K562 (cell line): Measurements from ENCODE around the gene GSTT2B. TPM values are rescaled to one million over a fixed set of nuclear protein-coding genes. Genes with fewer than 3 reads are reported as not detected.

Experiments used
- ATAC-seq: fragments of 200-7000 bp; cut with Tn5 transposase; 3 replicates; pipeline ENCODE4 v1.9.1; 2020; ENCODE audit warnings: moderate library complexity
- BruUV-seq: library from RNA; stranded (reverse); fragments of 400-500 nt; replicated peaks from 2 replicates; lab custom pipeline; 2021; lab: Mats Ljungman, UMichigan
- CTCF ChIA-PET: fragments of 300-600 bp; formaldehyde crosslinking; extraction: SDS; loops from one replicate; lab custom pipeline; 2021; ENCODE audit warnings: low intra/inter-chr PET ratio; lab: Yijun Ruan, JAX
- POLR2A ChIA-PET: fragments of 300-600, 350-650 bp; sonication (Branson Sonifier 250); formaldehyde crosslinking; extraction: SDS; loops from one replicate; lab custom pipeline; 2021; ENCODE audit warnings: antibody characterized with exemption, inconsistent platforms; lab: Yijun Ruan, JAX
- DNase-seq, 4 experiments: peaks; one replicate each; pipeline versions ENCODE4 v3.0.0 to v3.0.0-alpha.2; 2011 to 2018; ENCODE audit warnings: low spot score in 3 of 4, mixed read lengths in 3 of 4; ENCODE audit errors: extremely low read depth in 1 of 4
- FAIRE-seq: peaks from 2 replicates; lab custom pipeline; 2011; peaks lifted over from hg19 to GRCh38; lab: Jason Lieb, UNC
- H2AFZ ChIP-seq: 2 replicates; pipeline ENCODE4 v1.6.0; 2011; ENCODE audit warnings: low read depth, low read length, control low read depth, inconsistent platforms
- H3K27ac ChIP-seq: fragments of 200-600 bp; 3 replicates; pipeline ENCODE4 v1.8.0; 2011; ENCODE audit warnings: low read depth, mild to moderate bottlenecking, control low read depth, inconsistent platforms, low read length, moderate library complexity, mixed read lengths; ENCODE audit errors: extremely low read depth
- H3K27me3 ChIP-seq, 2 experiments: fragments of 300-600 bp in 1 of 2; 2 replicates in 1 of 2; 3 replicates in 1 of 2; pipeline versions ENCODE4 v1.6.0 to v1.8.0; 2011; ENCODE audit warnings: inconsistent platforms in 2 of 2, low read length in 2 of 2, mild to moderate bottlenecking in 1 of 2, mixed read lengths in 1 of 2, moderate library complexity in 1 of 2; ENCODE audit not compliant: control insufficient read depth in 2 of 2, insufficient read depth in 2 of 2
- H3K36me3 ChIP-seq: fragments of 300-600 bp; 3 replicates; pipeline ENCODE4 v1.8.0; 2011; ENCODE audit warnings: mild to moderate bottlenecking, low read length, inconsistent platforms; ENCODE audit not compliant: control insufficient read depth, insufficient read depth
- H3K4me1 ChIP-seq, 2 experiments: fragments of 200-600 bp in 1 of 2; replicated peaks in 1 of 2; 2 replicates in 1 of 2; 3 replicates in 1 of 2; pipeline versions ENCODE4 v1.5.1 to v1.8.0; 2011; ENCODE audit warnings: inconsistent platforms in 2 of 2, low read length in 2 of 2, mild to moderate bottlenecking in 1 of 2, mixed read lengths in 1 of 2, moderate library complexity in 1 of 2; ENCODE audit not compliant: control insufficient read depth in 2 of 2, insufficient read depth in 2 of 2
- H3K4me2 ChIP-seq: 2 replicates; pipeline ENCODE4 v1.6.1; 2011; ENCODE audit warnings: low read length, control low read depth, inconsistent platforms, mixed read lengths; ENCODE audit not compliant: insufficient read depth
- H3K4me3 ChIP-seq: fragments of 200-600 bp; sonication (generic), shearing (Covaris generic); 2 replicates; pipeline ENCODE4 v1.5.1; 2016; ENCODE audit warnings: control low read depth, inconsistent platforms
- H3K79me2 ChIP-seq: fragments of 200-600 bp; 3 replicates; pipeline ENCODE4 v1.8.0; 2011; ENCODE audit warnings: low read length, inconsistent platforms; ENCODE audit not compliant: control insufficient read depth, insufficient read depth
- H3K9ac ChIP-seq, 2 experiments: 2 replicates each; pipeline versions ENCODE4 v1.6.0 to v1.6.1; 2011; ENCODE audit warnings: low read depth in 2 of 2, low read length in 2 of 2, control low read depth in 1 of 2, inconsistent platforms in 1 of 2, mild to moderate bottlenecking in 1 of 2, mixed read lengths in 1 of 2; ENCODE audit not compliant: insufficient read depth in 1 of 2
- H3K9me1 ChIP-seq: one replicate; pipeline ENCODE4 v1.6.0; 2011; ENCODE audit warnings: inconsistent platforms, mild to moderate bottlenecking, low read length, moderate library complexity; ENCODE audit not compliant: control insufficient read depth, insufficient read depth
- H3K9me3 ChIP-seq: replicated peaks from 2 replicates; pipeline ENCODE4 v1.5.1; 2011; ENCODE audit warnings: low read depth, low read length, inconsistent platforms; ENCODE audit not compliant: control insufficient read depth, insufficient read depth
- H4K20me1 ChIP-seq: replicated peaks from 2 replicates; pipeline ENCODE4 v1.6.1; 2011; ENCODE audit warnings: low read length, inconsistent platforms, mixed read lengths; ENCODE audit not compliant: control insufficient read depth, insufficient read depth
- ATF3 ChIP-seq, 2 experiments: fragments of 450-650 bp in 1 of 2; sonication (generic) in 1 of 2; formaldehyde crosslinking in 1 of 2; IDR thresholded peaks in 1 of 2; conservative IDR thresholded peaks in 1 of 2; 2 replicates each; pipeline versions ENCODE4 v1.6.1 to v1.8.1; 2016 to 2023; ENCODE audit warnings: mild to moderate bottlenecking in 2 of 2, moderate library complexity in 2 of 2, inconsistent platforms in 1 of 2, missing genetic modification reagents in 1 of 2
- C11orf30 ChIP-seq: fragments of 450-650 bp; IDR thresholded peaks from 2 replicates; pipeline ENCODE4 v1.6.1; 2016; ENCODE audit warnings: low read depth, mild to moderate bottlenecking
- ID3 ChIP-seq, 2 experiments: fragments of 250-450 bp in 1 of 2; fragments of 450-650 bp in 1 of 2; sonication (Bioruptor Pico) in 1 of 2; IDR thresholded peaks; 2 replicates each; pipeline versions ENCODE4 v1.6.1 to v1.8.0; 2016 to 2021; ENCODE audit warnings: mild to moderate bottlenecking in 2 of 2, moderate library complexity in 2 of 2, missing compliant biosample characterization in 1 of 2, missing genetic modification characterization in 1 of 2
- MBD1 ChIP-seq: fragments of 250-450 bp; sonication (Bioruptor Pico); IDR thresholded peaks from 2 replicates; pipeline ENCODE4 v1.8.0; 2022; ENCODE audit warnings: inconsistent platforms
- MYC ChIP-seq, 2 experiments: fragments of 250-450 bp in 1 of 2; sonication (Bioruptor Pico) in 1 of 2; IDR thresholded peaks; 2 replicates each; pipeline versions ENCODE4 v1.5.1 to v1.6.1; 2012 to 2021; ENCODE audit warnings: low read depth in 2 of 2, borderline replicate concordance in 1 of 2, improper control_type of control experiment in 1 of 2, low read length in 1 of 2, mild to moderate bottlenecking in 1 of 2, moderate library complexity in 1 of 2
- NFE2 ChIP-seq: IDR thresholded peaks from 2 replicates; pipeline ENCODE4 v1.6.1; 2014; ENCODE audit warnings: antibody characterized with exemption, low read depth
- PHB ChIP-seq: fragments of 250-450 bp; sonication (Bioruptor Pico); IDR thresholded peaks from 2 replicates; pipeline ENCODE4 v1.5.0; 2021
- POLR3A ChIP-seq: IDR thresholded peaks from 2 replicates; pipeline ENCODE4 v1.6.1; 2011; ENCODE audit warnings: borderline replicate concordance, mild to moderate bottlenecking, moderate library complexity; ENCODE audit not compliant: insufficient read length, insufficient read depth; ENCODE audit errors: extremely low read depth
- SRSF7 ChIP-seq: fragments of 200-400 bp; formaldehyde crosslinking; optimal IDR thresholded peaks from 2 replicates; pipeline ENCODE3; 2017; ENCODE audit warnings: mild to moderate bottlenecking, low read depth, low read length
- UBTF ChIP-seq, 2 experiments: IDR thresholded peaks; 2 replicates each; pipeline ENCODE4 v1.6.1; 2012; ENCODE audit warnings: improper control_type of control experiment in 2 of 2, low read depth in 2 of 2, low read length in 2 of 2, borderline replicate concordance in 1 of 2
- ZNF316 ChIP-seq: fragments of 450-650 bp; IDR thresholded peaks from 2 replicates; pipeline ENCODE4 v1.6.1; 2016
- WGBS: fragments of 100-300 bp; shearing (Covaris generic); methylation state at CpG from one replicate; pipeline ENCODE4 v1.1.6; 2016; ENCODE audit warnings: low coverage, mixed read lengths; ENCODE audit not compliant: insufficient coverage; ENCODE audit errors: missing lambda C conversion rate; 5-methylcytosine and 5-hydroxymethylcytosine counted together
- in situ Hi-C: fragments of 300-500 bp; cut with MboI; formaldehyde crosslinking; loops from 4 replicates; pipeline ENCODE4 v1.15.0; 2018; ENCODE audit warnings: inconsistent platforms, mixed read lengths
- intact Hi-C: fragments of 100-400 bp; cut with micrococcal nuclease; formaldehyde crosslinking; loops from 2 replicates; pipeline ENCODE4 v1.14.2; 2022
- polyA plus RNA-seq, 8 experiments: library from polyadenylated mRNA; depleted of rRNA in 4 of 8; stranded (reverse) in 5 of 8; unstranded in 3 of 8; fragments of >200 nt; fragmentation: Nextera tagmentation in 2 of 8; fragmentation: Illumina TruSeq in 1 of 8; extraction: Ambion mirVana in 2 of 8; extraction: Trizol in 1 of 8; gene quantifications; 2 replicates each; pipeline versions ENCODE4 v1.2.1 to v1.2.3, GENCODE V29; 2011 to 2014; ENCODE audit warnings: inconsistent platforms in 1 of 8, missing spikeins in 1 of 8
- total RNA-seq, 7 experiments: library from RNA; depleted of rRNA in 6 of 7; stranded (reverse); fragments of >200 nt in 6 of 7; fragmentation: Illumina TruSeq in 2 of 7; extraction: Trizol in 2 of 7; gene quantifications; 2 replicates each; pipeline versions ENCODE4 v1.2.1 to v1.2.3, GENCODE V29; 2011 to 2021; ENCODE audit warnings: low replicate concordance in 1 of 7

Gene GSTT2B
- total and polyA plus RNA-seq, 9 of the 15 experiments (the other 6 are each of a cell fraction or from before 2014, with no cell fraction given) = not detected

GRCh38 chr22:24010018-24010391, 49.0 kb upstream of the GSTT2B start:
- Histone ChIP-seq H3K9ac (no peak overlapping the region), H2AFZ (peak overlapping the region; percentile 92), H3K9me3 (peaks cover 3% of the 10 kb centered on the region; the same call in 1 of the 2 replicates), H3K4me3 (no peak overlapping the region), H4K20me1 (no peaks in the 10 kb centered on the region), H3K36me3 (peaks cover 5% of the 10 kb centered on the region; the same call in 1 of the 3 replicates), H3K27ac (no peak overlapping the region; the same call in 2 of the 3 replicates), H3K79me2 (peaks cover 39% of the 10 kb centered on the region)
- intact Hi-C loops (no loop called here), in situ Hi-C loops (no loop called here)
- CTCF ChIA-PET = no interaction called here
- FAIRE-seq (peak; percentile 48), DNase-seq (no peak)
- BruUV-seq = no TSS peak
- TF ChIP-seq UBTF (IDR thresholded peaks at IDR 0.05; ENCODE audit: borderline replicate concordance in 1 of 2, low read depth in 2 of 2, low read length in 2 of 2) (no peak), C11orf30 (0 out of 2 replicates have a peak, but pooled peaks have one; percentile 23), SRSF7 (no peak), ZNF316 (peak; percentile 48; the same call in 1 of the 2 replicates), MBD1 (CRISPR knock-in tag) (no peak), PHB (CRISPR knock-in tag) (no peak), MYC (IDR thresholded peaks at IDR 0.05; ENCODE audit: low read depth, low read length) (no peak), MYC (CRISPR knock-in tag; IDR thresholded peaks at IDR 0.05; ENCODE audit: borderline replicate concordance, low read depth) (no peak), ID3 (CRISPR knock-in tag; IDR thresholded peaks at IDR 0.05) (no peak), ID3 (tag; IDR thresholded peaks at IDR 0.05) (no peak), NFE2 (peak; percentile 16; the same call in 1 of the 2 replicates), ATF3 (IDR thresholded peaks at IDR 0.05) (no peak), ATF3 (CRISPR knock-in tag; conservative IDR thresholded peaks at IDR 0.05) (no peak), POLR3A (no peak)
- TF ChIP-seq, all 486 proteins: peak for 3
- peaks cover 18 to 23% of the 10 kb centered on the region in 2 experiments; a peak in 4 of 5 replicates for H3K4me1 ChIP-seq
- no peaks in the 10 kb centered on the region for H3K9me1 ChIP-seq
- ATAC-seq = no peak
- H3K4me2 ChIP-seq = no peak overlapping the region; the same call in 1 of the 2 replicates
- 23% methylated on average over 2 of the region's 2 CpGs for WGBS
- no peaks in the 10 kb centered on the region for H3K27me3 ChIP-seq
- POLR2A ChIA-PET = no interaction called here
